ENCODE results near the gene EFNA4. TPM values are rescaled to one million over a fixed set of nuclear protein-coding genes. Genes with fewer than 3 reads are reported as not detected.

Gene EFNA4, protein sequence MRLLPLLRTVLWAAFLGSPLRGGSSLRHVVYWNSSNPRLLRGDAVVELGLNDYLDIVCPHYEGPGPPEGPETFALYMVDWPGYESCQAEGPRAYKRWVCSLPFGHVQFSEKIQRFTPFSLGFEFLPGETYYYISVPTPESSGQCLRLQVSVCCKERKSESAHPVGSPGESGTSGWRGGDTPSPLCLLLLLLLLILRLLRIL
- 1 to 10 TPM; 2.8 to 8.1 (median 7.0) TPM for total RNA-seq

DNA sequence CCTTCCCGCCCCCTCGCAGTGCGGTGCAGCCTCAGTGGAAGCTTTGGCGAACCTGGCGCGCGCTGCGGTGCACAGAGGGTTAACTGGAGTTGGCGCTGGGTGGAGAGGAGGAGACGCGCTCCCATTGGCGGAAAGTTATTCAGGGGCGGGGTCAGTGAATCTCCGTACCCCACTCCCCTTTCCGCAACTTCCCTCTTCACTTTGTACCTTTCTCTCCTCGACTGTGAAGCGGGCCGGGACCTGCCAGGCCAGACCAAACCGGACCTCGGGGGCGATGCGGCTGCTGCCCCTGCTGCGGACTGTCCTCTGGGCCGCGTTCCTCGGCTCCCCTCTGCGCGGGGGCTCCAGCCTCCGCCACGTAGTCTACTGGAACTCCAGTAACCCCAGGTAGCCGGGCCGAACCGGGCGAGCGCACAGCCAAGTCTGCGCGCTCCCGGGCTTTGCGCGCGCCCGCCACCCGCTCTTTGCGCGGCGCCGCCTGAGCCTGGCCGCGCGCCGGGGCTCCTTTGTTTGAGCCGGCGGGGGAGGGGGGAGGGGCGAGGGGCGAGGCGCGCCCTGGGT, at the start of gene EFNA4:
Gene EFNA4, plus strand, starts transcription at position 191 of the 561 bp plus-strand sequence. Its CDS starts 84 bp downstream, at position 275.
- Histone ChIP-seq H3K27me3 (no peaks in the 10 kb centered on the region), H3K9me3 (no peaks in the 10 kb centered on the region), H3K36me3 (peaks cover 4 to 39% (median 22%) of the 10 kb centered on the region in 4 donors), H3K4me3 (peak within 1 kb of the TSS; percentile 73 to 83 (median 78)), H3K27ac (peak within 1 kb of the TSS; percentile 71 to 91 (median 84)), H3K4me1 (peaks cover 24 to 36% (median 32%) of the 10 kb centered on the region in 4 donors)
- peak; percentile 37 to 68 for TF ChIP-seq POLR2AphosphoS5 (IDR thresholded peaks at IDR 0.05)
- TF ChIP-seq EP300 (IDR thresholded peaks at IDR 0.05) = no peak
- TF ChIP-seq POLR2A (IDR thresholded peaks at IDR 0.05) = peak in 1 of 4 donors; percentile 69
- TF ChIP-seq, protein P1, sequence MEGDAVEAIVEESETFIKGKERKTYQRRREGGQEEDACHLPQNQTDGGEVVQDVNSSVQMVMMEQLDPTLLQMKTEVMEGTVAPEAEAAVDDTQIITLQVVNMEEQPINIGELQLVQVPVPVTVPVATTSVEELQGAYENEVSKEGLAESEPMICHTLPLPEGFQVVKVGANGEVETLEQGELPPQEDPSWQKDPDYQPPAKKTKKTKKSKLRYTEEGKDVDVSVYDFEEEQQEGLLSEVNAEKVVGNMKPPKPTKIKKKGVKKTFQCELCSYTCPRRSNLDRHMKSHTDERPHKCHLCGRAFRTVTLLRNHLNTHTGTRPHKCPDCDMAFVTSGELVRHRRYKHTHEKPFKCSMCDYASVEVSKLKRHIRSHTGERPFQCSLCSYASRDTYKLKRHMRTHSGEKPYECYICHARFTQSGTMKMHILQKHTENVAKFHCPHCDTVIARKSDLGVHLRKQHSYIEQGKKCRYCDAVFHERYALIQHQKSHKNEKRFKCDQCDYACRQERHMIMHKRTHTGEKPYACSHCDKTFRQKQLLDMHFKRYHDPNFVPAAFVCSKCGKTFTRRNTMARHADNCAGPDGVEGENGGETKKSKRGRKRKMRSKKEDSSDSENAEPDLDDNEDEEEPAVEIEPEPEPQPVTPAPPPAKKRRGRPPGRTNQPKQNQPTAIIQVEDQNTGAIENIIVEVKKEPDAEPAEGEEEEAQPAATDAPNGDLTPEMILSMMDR (IDR thresholded peaks at IDR 0.05) = peak in 1 of 6 experiments; percentile 14
- ATAC-seq (ENCODE audit: low FRiP score in 2 of 2) = peak; percentile 92 to 95
- DNase-seq = peak; percentile 91 to 93
- WGBS, 2 donors = 0 to 1% methylated on average over 34 to 40 of the region's 57 CpGs

DNA sequence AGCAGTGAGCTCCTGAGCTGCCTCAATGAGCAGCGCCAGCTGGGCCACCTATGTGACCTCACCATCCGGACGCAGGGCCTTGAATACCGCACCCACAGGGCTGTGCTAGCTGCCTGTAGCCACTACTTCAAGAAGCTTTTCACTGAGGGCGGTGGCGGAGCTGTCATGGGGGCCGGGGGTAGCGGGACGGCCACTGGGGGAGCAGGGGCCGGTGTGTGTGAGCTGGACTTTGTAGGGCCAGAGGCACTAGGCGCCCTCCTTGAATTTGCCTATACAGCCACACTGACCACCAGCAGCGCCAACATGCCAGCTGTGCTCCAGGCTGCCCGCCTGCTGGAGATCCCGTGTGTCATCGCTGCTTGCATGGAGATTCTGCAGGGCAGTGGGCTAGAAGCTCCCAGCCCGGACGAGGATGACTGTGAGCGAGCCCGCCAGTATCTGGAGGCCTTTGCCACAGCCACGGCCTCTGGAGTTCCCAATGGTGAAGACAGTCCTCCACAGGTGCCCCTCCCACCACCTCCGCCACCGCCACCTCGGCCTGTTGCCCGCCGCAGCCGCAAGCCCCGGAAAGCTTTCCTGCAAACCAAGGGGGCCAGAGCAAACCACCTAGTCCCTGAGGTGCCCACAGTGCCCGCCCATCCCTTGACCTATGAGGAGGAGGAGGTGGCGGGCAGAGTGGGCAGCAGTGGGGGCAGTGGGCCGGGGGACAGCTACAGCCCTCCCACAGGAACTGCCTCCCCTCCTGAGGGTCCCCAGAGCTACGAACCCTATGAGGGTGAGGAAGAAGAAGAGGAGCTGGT, 48.6 kb upstream of the EFNA4 start:
- no peak for ATAC-seq (ENCODE audit: low FRiP score in 2 of 2)
- WGBS, 2 donors = 88 to 94% methylated on average over 9 to 30 of the region's 31 CpGs
- H3K27me3 ChIP-seq = no peaks in the 10 kb centered on the region
- H3K4me1 ChIP-seq = peaks cover 67 to 76% (median 71%) of the 10 kb centered on the region in 4 donors
- H3K27ac ChIP-seq = peak overlapping the region in 2 of 4 donors; percentile 8 to 96
- no peaks in the 10 kb centered on the region for H3K9me3 ChIP-seq
- no peak overlapping the region for H3K4me3 ChIP-seq
- DNase-seq = peak in 1 of 2 donors; percentile 79
- TF ChIP-seq POLR2A (IDR thresholded peaks at IDR 0.05) (no peak), EP300 (IDR thresholded peaks at IDR 0.05) (no peak), POLR2AphosphoS5 (IDR thresholded peaks at IDR 0.05) (no peak)
- TF ChIP-seq, protein P1 (IDR thresholded peaks at IDR 0.05) = no peak
- peaks cover 4 to 37% (median 27%) of the 10 kb centered on the region in 4 donors for H3K36me3 ChIP-seq

- no peak overlapping the region for H3K4me3 ChIP-seq
- H3K4me1 ChIP-seq = peaks cover 61 to 68% (median 64%) of the 10 kb centered on the region in 4 donors
- no peaks in the 10 kb centered on the region for H3K9me3 ChIP-seq
- H3K36me3 ChIP-seq = peaks cover 4 to 35% (median 26%) of the 10 kb centered on the region in 4 donors
- H3K27ac ChIP-seq = peak overlapping the region in 3 of 4 donors; percentile 85 to 88 (median 85)
- TF ChIP-seq, protein P1 (IDR thresholded peaks at IDR 0.05) = no peak
- TF ChIP-seq EP300 (IDR thresholded peaks at IDR 0.05) (no peak), POLR2AphosphoS5 (IDR thresholded peaks at IDR 0.05) (no peak), POLR2A (IDR thresholded peaks at IDR 0.05) (no peak)
- ATAC-seq (ENCODE audit: low FRiP score in 2 of 2) (no peak), DNase-seq (no peak)
- no peaks in the 10 kb centered on the region for H3K27me3 ChIP-seq
- WGBS, 2 donors = 85 to 92% methylated on average over 11 to 15 of the region's 16 CpGs
Observed at GRCh38 chr1:155015527-155016230, 47.9 kb upstream of the EFNA4 start.

DNA sequence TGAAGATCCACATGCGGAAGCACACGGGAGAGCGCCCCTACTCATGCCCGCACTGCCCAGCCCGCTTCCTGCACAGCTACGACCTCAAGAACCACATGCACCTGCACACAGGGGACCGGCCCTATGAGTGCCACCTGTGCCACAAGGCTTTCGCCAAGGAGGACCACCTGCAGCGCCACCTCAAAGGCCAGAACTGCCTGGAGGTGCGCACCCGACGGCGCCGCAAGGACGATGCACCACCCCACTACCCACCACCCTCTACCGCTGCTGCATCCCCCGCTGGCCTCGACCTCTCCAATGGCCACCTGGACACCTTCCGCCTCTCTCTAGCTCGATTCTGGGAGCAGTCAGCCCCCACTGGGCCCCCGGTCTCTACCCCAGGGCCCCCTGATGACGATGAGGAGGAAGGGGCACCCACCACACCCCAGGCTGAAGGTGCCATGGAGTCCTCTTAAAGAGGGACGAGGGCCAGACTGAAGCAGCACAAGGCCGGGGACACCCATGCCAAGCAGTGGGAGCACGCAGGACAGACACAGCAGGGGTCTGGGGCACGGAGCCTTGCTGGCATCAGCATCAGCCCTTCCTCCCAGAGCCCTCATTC, 47.2 kb upstream of the EFNA4 start:
- H3K27me3 ChIP-seq = no peaks in the 10 kb centered on the region
- peak overlapping the region; percentile 74 to 88 (median 85) for H3K27ac ChIP-seq
- H3K4me1 ChIP-seq = peaks cover 55 to 62% (median 57%) of the 10 kb centered on the region in 4 donors
- no peaks in the 10 kb centered on the region for H3K9me3 ChIP-seq
- H3K4me3 ChIP-seq = no peak overlapping the region
- WGBS, 2 donors = 86 to 98% methylated on average over 18 to 26 of the region's 26 CpGs
- ATAC-seq (ENCODE audit: low FRiP score in 2 of 2) = no peak
- H3K36me3 ChIP-seq = peaks cover 4 to 29% (median 23%) of the 10 kb centered on the region in 4 donors
- TF ChIP-seq POLR2A (IDR thresholded peaks at IDR 0.05) (no peak), EP300 (IDR thresholded peaks at IDR 0.05) (no peak), POLR2AphosphoS5 (IDR thresholded peaks at IDR 0.05) (no peak)
- TF ChIP-seq, protein P1 (IDR thresholded peaks at IDR 0.05) = no peak
- peak in 1 of 2 donors; percentile 79 for DNase-seq
